ENCODE results near the gene CACNA1D.

The CACNA1D gene

DNA sequence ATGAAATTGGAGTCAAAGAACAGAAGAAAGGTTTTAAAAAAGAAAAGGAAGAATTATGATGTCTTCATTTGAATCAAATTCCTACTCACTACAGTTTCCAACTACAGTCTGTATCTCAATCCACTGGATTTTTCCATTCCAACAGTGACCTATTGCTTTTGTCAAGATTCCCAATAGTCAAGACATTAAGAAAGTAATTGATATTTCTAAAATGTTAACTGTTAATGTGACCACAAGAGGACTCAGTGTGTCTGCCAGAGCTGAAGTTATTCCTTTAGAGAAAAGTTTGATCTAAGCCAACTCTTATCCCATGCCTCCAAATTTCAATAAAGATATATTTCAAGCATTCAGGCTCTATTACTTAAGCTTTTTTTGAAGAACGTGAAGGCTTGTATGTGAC is 163.2 kb downstream of the CACNA1D start:
- no peak overlapping the region for H4K91ac ChIP-seq (ENCODE audit: low read length)
- no peaks in the 10 kb centered on the region for H3K79me1 ChIP-seq (replicated peaks; ENCODE audit: low read length, poor library complexity, severe bottlenecking)
- H3K27me3 ChIP-seq (ENCODE audit: control insufficient read depth in 1 of 2, insufficient read depth in 1 of 2, low read length in 2 of 2): no peaks in the 10 kb centered on the region
- H2BK15ac ChIP-seq (ENCODE audit: low read depth, poor library complexity, severe bottlenecking): no peak overlapping the region
- no peak overlapping the region for H2BK5ac ChIP-seq (ENCODE audit: low read depth, low read length, poor library complexity, severe bottlenecking)
- no peak overlapping the region for H3K27ac ChIP-seq (ENCODE audit: low read length, poor library complexity, severe bottlenecking)
- no peak overlapping the region for H3K4me2 ChIP-seq (ENCODE audit: low read length, poor library complexity, severe bottlenecking)
- no peak overlapping the region for H3K4ac ChIP-seq (ENCODE audit: low read depth in 1 of 2, low read length in 2 of 2)
- H2BK120ac ChIP-seq (ENCODE audit: low read depth, low read length): no peak overlapping the region
- H3K18ac ChIP-seq (ENCODE audit: low read depth in 1 of 2, low read length in 2 of 2): no peak overlapping the region
- no peaks in the 10 kb centered on the region for H3K4me1 ChIP-seq (ENCODE audit: control insufficient read depth, insufficient read depth, low read depth, low read length)
- H3K9me3 ChIP-seq (ENCODE audit: control insufficient read depth, low read length): peaks cover 55% of the 10 kb centered on the region
- no peak overlapping the region for H2AK5ac ChIP-seq (ENCODE audit: low read length, severe bottlenecking)
- no peak overlapping the region for H2BK12ac ChIP-seq (ENCODE audit: low read length in 2 of 2)
- H3K36me3 ChIP-seq (ENCODE audit: control insufficient read depth in 1 of 2, insufficient read depth in 2 of 2, low read depth in 1 of 2, low read length in 2 of 2): no peaks in the 10 kb centered on the region
- DNase-seq: no peak
- WGBS: 80% methylated on average over 1 of the region's 1 CpG
- no peak overlapping the region for H3K4me3 ChIP-seq (ENCODE audit: insufficient read depth in 1 of 2, low read depth in 1 of 2, low read length in 2 of 2)
- no peak overlapping the region for H3K14ac ChIP-seq (ENCODE audit: low read length in 2 of 2)
- no peak overlapping the region for H2AFZ ChIP-seq (ENCODE audit: low read depth, low read length)
- H4K8ac ChIP-seq (ENCODE audit: low read length): no peak overlapping the region
- H3K9ac ChIP-seq (ENCODE audit: low read length): no peak overlapping the region
- no peak overlapping the region for H3K23ac ChIP-seq (ENCODE audit: low read length in 2 of 2)

DNA sequence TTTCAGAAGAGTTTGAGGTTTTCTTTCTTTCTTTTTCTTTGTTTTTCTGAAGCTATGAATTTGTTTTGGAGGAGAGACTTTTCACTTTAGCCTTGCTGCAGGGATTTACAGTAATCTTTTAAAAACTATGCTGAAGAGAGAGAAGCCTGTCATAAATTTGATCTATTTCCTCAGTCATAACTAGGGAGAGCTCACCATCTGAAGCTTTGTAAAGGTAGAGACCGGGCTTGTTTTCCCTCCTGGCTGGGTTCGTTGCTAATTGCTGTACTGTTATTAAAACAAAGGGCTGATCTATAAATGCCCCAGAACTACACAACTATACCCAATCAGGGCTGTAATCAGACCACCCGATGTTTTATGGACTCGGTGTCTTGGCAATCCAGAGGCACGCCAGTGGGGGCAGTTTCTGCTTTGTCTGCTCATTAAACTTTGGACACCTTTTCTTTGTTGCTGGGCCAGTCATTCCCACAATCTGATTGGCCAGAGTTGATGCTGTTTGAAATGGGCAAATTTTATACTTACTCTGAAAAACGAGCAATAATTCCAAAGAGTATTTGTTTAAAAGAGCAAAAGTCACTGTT is 164.3 kb downstream of the CACNA1D start:
- H3K4me3 ChIP-seq (ENCODE audit: insufficient read depth in 1 of 2, low read depth in 1 of 2, low read length in 2 of 2): no peak overlapping the region
- H3K23ac ChIP-seq (ENCODE audit: low read length in 2 of 2): no peak overlapping the region
- H3K4me2 ChIP-seq (ENCODE audit: low read length, poor library complexity, severe bottlenecking): no peak overlapping the region
- H3K4ac ChIP-seq (ENCODE audit: low read depth in 1 of 2, low read length in 2 of 2): no peak overlapping the region
- no peak overlapping the region for H2BK12ac ChIP-seq (ENCODE audit: low read length in 2 of 2)
- H3K9me3 ChIP-seq (ENCODE audit: control insufficient read depth, low read length): peaks cover 64% of the 10 kb centered on the region
- no peak overlapping the region for H3K27ac ChIP-seq (ENCODE audit: low read length, poor library complexity, severe bottlenecking)
- H4K91ac ChIP-seq (ENCODE audit: low read length): no peak overlapping the region
- H2AFZ ChIP-seq (ENCODE audit: low read depth, low read length): no peak overlapping the region
- H3K27me3 ChIP-seq (ENCODE audit: control insufficient read depth in 1 of 2, insufficient read depth in 1 of 2, low read length in 2 of 2): no peaks in the 10 kb centered on the region
- no peak overlapping the region for H3K9ac ChIP-seq (ENCODE audit: low read length)
- no peak overlapping the region for H2BK15ac ChIP-seq (ENCODE audit: low read depth, poor library complexity, severe bottlenecking)
- no peak overlapping the region for H3K18ac ChIP-seq (ENCODE audit: low read depth in 1 of 2, low read length in 2 of 2)
- no peak for DNase-seq
- no peak overlapping the region for H3K14ac ChIP-seq (ENCODE audit: low read length in 2 of 2)
- no peak overlapping the region for H4K8ac ChIP-seq (ENCODE audit: low read length)
- H2AK5ac ChIP-seq (ENCODE audit: low read length, severe bottlenecking): no peak overlapping the region
- H2BK120ac ChIP-seq (ENCODE audit: low read depth, low read length): no peak overlapping the region
- no peaks in the 10 kb centered on the region for H3K79me1 ChIP-seq (replicated peaks; ENCODE audit: low read length, poor library complexity, severe bottlenecking)
- H2BK5ac ChIP-seq (ENCODE audit: low read depth, low read length, poor library complexity, severe bottlenecking): no peak overlapping the region
- no peaks in the 10 kb centered on the region for H3K36me3 ChIP-seq (ENCODE audit: control insufficient read depth in 1 of 2, insufficient read depth in 2 of 2, low read depth in 1 of 2, low read length in 2 of 2)
- no peaks in the 10 kb centered on the region for H3K4me1 ChIP-seq (ENCODE audit: control insufficient read depth, insufficient read depth, low read depth, low read length)
- 72% methylated on average over 5 of the region's 6 CpGs for WGBS

DNA sequence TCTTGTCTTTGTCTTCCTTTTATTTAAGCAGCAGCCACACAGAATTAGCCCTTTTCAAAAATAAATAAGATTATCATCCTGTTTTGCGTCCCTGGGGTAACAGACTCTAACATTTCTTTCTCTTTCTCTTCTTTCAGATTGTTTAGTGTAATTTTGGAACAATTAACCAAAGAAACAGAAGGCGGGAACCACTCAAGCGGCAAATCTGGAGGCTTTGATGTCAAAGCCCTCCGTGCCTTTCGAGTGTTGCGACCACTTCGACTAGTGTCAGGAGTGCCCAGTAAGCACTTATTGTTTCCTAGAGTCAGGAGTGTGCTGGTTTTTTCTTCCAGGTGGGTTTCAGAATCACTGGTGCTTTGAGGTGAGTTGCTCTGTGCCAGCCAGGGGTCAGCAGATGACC is 165.6 kb downstream of the CACNA1D start:
- H2AFZ ChIP-seq (ENCODE audit: low read depth, low read length): no peak overlapping the region
- H3K27me3 ChIP-seq (ENCODE audit: control insufficient read depth in 1 of 2, insufficient read depth in 1 of 2, low read length in 2 of 2): no peaks in the 10 kb centered on the region
- no peaks in the 10 kb centered on the region for H3K36me3 ChIP-seq (ENCODE audit: control insufficient read depth in 1 of 2, insufficient read depth in 2 of 2, low read depth in 1 of 2, low read length in 2 of 2)
- no peaks in the 10 kb centered on the region for H3K79me1 ChIP-seq (replicated peaks; ENCODE audit: low read length, poor library complexity, severe bottlenecking)
- H4K91ac ChIP-seq (ENCODE audit: low read length): no peak overlapping the region
- no peak overlapping the region for H3K27ac ChIP-seq (ENCODE audit: low read length, poor library complexity, severe bottlenecking)
- H3K4me1 ChIP-seq (ENCODE audit: control insufficient read depth, insufficient read depth, low read depth, low read length): no peaks in the 10 kb centered on the region
- no peak overlapping the region for H2AK5ac ChIP-seq (ENCODE audit: low read length, severe bottlenecking)
- no peak overlapping the region for H3K4me3 ChIP-seq (ENCODE audit: insufficient read depth in 1 of 2, low read depth in 1 of 2, low read length in 2 of 2)
- no peak overlapping the region for H2BK12ac ChIP-seq (ENCODE audit: low read length in 2 of 2)
- H2BK120ac ChIP-seq (ENCODE audit: low read depth, low read length): no peak overlapping the region
- peaks cover 65% of the 10 kb centered on the region for H3K9me3 ChIP-seq (ENCODE audit: control insufficient read depth, low read length)
- no peak for DNase-seq
- 84% methylated on average over 7 of the region's 7 CpGs for WGBS
- H2BK15ac ChIP-seq (ENCODE audit: low read depth, poor library complexity, severe bottlenecking): no peak overlapping the region
- H4K8ac ChIP-seq (ENCODE audit: low read length): no peak overlapping the region
- H3K18ac ChIP-seq (ENCODE audit: low read depth in 1 of 2, low read length in 2 of 2): no peak overlapping the region
- no peak overlapping the region for H3K9ac ChIP-seq (ENCODE audit: low read length)
- H3K4ac ChIP-seq (ENCODE audit: low read depth in 1 of 2, low read length in 2 of 2): no peak overlapping the region
- no peak overlapping the region for H3K4me2 ChIP-seq (ENCODE audit: low read length, poor library complexity, severe bottlenecking)
- H2BK5ac ChIP-seq (ENCODE audit: low read depth, low read length, poor library complexity, severe bottlenecking): no peak overlapping the region
- no peak overlapping the region for H3K14ac ChIP-seq (ENCODE audit: low read length in 2 of 2)
- H3K23ac ChIP-seq (ENCODE audit: low read length in 2 of 2): no peak overlapping the region

DNA sequence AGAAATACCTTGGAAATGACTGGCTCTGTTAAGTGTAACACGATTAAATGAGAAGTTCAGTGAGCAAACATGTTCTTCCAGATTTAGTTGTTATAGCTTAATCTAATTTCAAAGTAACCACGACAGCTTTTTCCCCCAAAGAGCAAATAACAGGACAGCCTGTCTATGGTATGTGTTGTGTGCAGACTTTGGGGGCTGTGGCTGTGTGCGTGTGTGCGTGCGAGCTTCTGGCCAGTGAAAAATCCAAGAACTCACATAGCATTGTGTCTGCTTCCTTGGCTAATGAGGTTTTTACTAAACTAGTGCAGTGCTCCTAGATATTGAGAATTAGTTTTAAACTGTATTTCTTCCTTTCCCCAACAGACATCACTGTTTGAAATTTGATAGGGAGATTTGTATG is 167.1 kb downstream of the CACNA1D start:
- WGBS: 100% methylated on average over 3 of the region's 5 CpGs

More for the DNA sequence above, 167.1 kb downstream of the CACNA1D start:
- no peak overlapping the region for H2AK5ac ChIP-seq (ENCODE audit: low read length, severe bottlenecking)
- no peak overlapping the region for H3K27ac ChIP-seq (ENCODE audit: low read length, poor library complexity, severe bottlenecking)
- no peak overlapping the region for H2BK5ac ChIP-seq (ENCODE audit: low read depth, low read length, poor library complexity, severe bottlenecking)
- H3K23ac ChIP-seq (ENCODE audit: low read length in 2 of 2): no peak overlapping the region
- H4K8ac ChIP-seq (ENCODE audit: low read length): no peak overlapping the region
- H2BK120ac ChIP-seq (ENCODE audit: low read depth, low read length): no peak overlapping the region
- no peak overlapping the region for H3K4me3 ChIP-seq (ENCODE audit: insufficient read depth in 1 of 2, low read depth in 1 of 2, low read length in 2 of 2)
- H3K9me3 ChIP-seq (ENCODE audit: control insufficient read depth, low read length): peaks cover 60% of the 10 kb centered on the region
- H3K36me3 ChIP-seq (ENCODE audit: control insufficient read depth in 1 of 2, insufficient read depth in 2 of 2, low read depth in 1 of 2, low read length in 2 of 2): no peaks in the 10 kb centered on the region
- no peak for DNase-seq
- no peak overlapping the region for H2BK12ac ChIP-seq (ENCODE audit: low read length in 2 of 2)
- H3K14ac ChIP-seq (ENCODE audit: low read length in 2 of 2): no peak overlapping the region
- no peak overlapping the region for H2AFZ ChIP-seq (ENCODE audit: low read depth, low read length)
- H3K18ac ChIP-seq (ENCODE audit: low read depth in 1 of 2, low read length in 2 of 2): no peak overlapping the region
- H2BK15ac ChIP-seq (ENCODE audit: low read depth, poor library complexity, severe bottlenecking): no peak overlapping the region
- H3K4ac ChIP-seq (ENCODE audit: low read depth in 1 of 2, low read length in 2 of 2): no peak overlapping the region
- H3K4me1 ChIP-seq (ENCODE audit: control insufficient read depth, insufficient read depth, low read depth, low read length): no peaks in the 10 kb centered on the region
- H4K91ac ChIP-seq (ENCODE audit: low read length): no peak overlapping the region
- H3K27me3 ChIP-seq (ENCODE audit: control insufficient read depth in 1 of 2, insufficient read depth in 1 of 2, low read length in 2 of 2): peaks cover 4 to 5% of the 10 kb centered on the region in 2 experiments
- no peak overlapping the region for H3K9ac ChIP-seq (ENCODE audit: low read length)
- H3K79me1 ChIP-seq (replicated peaks; ENCODE audit: low read length, poor library complexity, severe bottlenecking): no peaks in the 10 kb centered on the region
- H3K4me2 ChIP-seq (ENCODE audit: low read length, poor library complexity, severe bottlenecking): no peak overlapping the region

Data from mesenchymal stem cell (in vitro differentiated cells and primary cell).